Transverse colon (tissue), 4 donors: ENCODE results near the gene PSMC3IP.

ENCODE experiments used
- EP300 ChIP-seq: sonication (generic); formaldehyde crosslinking; IDR thresholded peaks from one replicate; pipeline ENCODE4 v1.6.1; 2017; ENCODE audit warnings: antibody characterized with exemption, low read depth
- POLR2A ChIP-seq: fragments of 450-650 bp; IDR thresholded peaks from one replicate; pipeline ENCODE4 v1.6.1; 2016; ENCODE audit warnings: antibody characterized with exemption, mild to moderate bottlenecking, moderate library complexity
- POLR2AphosphoS5 ChIP-seq, 3 donors: sonication (generic); formaldehyde crosslinking; IDR thresholded peaks; one replicate each; pipeline ENCODE4 v1.6.1; 2016; ENCODE audit warnings: antibody characterized with exemption in 3 of 3
- TF ChIP-seq, protein P1 (sequence below), 5 experiments: fragments of 200-600 bp in 3 of 5; fragments of 450-650 bp in 2 of 5; sonication (generic) in 3 of 5; IDR thresholded peaks; 1 replicate in 2 of 5; 2 replicates in 3 of 5; pipeline ENCODE4 v1.5.1; 2016 to 2017; ENCODE audit warnings: antibody characterized with exemption in 5 of 5, inconsistent platforms in 3 of 5, mild to moderate bottlenecking in 2 of 5, moderate library complexity in 1 of 5

- TF ChIP-seq, protein P1, sequence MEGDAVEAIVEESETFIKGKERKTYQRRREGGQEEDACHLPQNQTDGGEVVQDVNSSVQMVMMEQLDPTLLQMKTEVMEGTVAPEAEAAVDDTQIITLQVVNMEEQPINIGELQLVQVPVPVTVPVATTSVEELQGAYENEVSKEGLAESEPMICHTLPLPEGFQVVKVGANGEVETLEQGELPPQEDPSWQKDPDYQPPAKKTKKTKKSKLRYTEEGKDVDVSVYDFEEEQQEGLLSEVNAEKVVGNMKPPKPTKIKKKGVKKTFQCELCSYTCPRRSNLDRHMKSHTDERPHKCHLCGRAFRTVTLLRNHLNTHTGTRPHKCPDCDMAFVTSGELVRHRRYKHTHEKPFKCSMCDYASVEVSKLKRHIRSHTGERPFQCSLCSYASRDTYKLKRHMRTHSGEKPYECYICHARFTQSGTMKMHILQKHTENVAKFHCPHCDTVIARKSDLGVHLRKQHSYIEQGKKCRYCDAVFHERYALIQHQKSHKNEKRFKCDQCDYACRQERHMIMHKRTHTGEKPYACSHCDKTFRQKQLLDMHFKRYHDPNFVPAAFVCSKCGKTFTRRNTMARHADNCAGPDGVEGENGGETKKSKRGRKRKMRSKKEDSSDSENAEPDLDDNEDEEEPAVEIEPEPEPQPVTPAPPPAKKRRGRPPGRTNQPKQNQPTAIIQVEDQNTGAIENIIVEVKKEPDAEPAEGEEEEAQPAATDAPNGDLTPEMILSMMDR (IDR thresholded peaks at IDR 0.05): no peak
- TF ChIP-seq POLR2AphosphoS5 (IDR thresholded peaks at IDR 0.05) (no peak), POLR2A (no peak), EP300 (no peak)
These were observed 28.4 kb downstream of the PSMC3IP start for GRCh38 chr17:42548993-42549755.
